GM12801 (cell line): Measurements from ENCODE around the gene ZGRF1.

Source experiments
- CTCF ChIP-seq: IDR thresholded peaks from one replicate; pipeline ENCODE4 v1.5.1; 2011; ENCODE audit warnings: control low read depth; ENCODE audit not compliant: insufficient read length; ENCODE audit errors: extremely low read depth

ZGRF1 gene

DNA sequence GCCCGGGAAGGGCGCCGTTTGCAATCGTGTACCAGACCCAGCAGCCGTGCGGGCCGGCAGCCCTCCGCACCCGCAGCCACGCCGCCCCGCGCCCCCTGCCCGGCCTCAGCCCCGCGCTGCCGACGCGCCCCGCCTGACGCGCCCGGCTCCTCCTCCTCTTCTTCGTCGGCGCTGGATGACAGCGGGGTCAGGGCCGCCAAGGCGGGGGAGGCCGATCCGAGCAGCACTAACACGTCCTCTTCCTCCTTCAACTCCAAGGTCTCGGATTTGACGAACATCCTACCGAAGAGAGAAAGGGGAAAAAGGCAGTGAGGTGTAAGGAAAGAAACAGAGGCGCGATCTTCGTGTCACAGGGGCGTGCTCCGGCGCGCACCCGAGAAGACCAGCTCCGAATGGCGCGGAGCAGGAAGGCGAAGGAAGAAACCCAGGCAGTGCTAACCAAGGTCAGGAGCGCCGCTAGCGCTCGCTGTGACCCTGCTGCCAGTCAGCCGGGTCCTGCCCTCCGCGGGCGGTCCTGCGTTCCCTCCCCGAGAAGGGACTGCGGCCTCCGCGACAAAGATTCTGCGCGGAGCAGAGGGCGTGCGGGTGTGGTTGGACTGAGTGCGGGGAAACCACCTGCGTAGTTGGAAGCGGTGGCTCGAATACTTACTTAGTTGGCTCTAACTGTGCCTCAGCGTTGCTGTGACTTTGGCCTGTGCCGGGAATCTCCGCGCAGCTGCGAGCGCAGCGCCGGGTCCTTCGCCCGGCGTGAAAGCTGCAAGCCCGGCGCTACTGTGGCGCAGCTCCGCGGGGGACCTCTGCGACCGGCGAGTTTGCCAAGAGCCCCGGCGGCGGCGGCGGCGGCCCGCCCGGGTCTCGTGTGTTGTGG is 121.3 kb downstream of the ZGRF1 start:
- TF ChIP-seq CTCF, result no peak

DNA sequence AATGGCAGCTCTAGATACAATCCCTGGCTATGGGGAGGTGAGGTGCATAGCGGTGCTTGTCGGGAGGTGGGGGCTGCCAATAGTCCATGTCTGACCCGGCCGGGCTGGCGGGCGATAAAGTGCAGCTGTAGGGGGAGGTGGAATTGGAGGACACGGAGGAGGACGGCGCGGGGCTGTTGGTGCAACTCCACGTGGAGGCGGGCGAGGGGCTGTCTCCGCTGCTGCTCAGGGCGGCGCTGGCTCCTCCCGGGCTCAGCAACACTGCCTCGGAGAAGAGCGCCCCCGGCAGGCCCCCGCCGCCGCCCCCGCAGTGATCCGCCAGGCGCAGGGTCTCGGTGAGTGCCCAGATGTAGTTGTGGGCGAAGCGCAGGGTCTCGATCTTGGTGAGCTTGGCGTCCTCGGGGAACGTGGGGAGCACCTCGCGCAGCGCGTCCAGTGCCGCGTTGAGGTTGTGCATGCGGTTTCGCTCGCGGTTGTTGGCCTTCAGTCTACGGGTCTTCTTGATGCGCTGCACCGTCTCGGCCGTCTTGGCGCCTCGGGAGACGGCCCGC is 122.0 kb downstream of the ZGRF1 start:
- TF ChIP-seq CTCF, result no peak

DNA sequence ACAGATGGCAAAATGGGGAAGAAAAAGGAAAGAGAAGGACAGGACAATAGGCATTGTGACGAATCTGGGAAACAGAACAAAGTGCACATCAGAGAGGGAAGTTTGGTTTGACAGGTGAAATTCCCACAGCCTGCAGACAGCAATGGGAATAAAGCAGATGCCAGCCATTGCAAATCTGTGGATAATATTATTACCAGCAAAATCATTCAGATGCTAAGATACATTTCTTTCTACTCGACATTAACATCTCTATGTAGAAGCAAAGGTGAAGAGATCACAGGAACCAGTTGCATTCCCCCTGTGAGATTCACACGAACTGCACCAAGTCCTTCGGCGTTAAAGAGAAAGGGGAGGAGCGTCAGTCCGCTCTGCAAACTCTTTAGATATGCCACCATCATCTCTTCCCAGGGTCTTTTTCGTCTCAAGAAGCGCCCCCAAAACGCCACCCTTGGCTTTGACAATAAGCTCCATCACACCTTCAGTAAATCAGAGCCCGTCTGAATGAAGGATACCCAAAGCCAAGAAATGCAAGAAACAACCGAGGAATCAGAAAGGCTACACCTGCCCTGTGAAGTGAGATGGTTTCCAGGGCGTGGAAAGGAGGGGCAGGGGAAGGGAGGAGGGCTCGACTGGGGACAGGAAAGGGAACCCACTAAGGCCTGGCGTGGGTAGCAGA is 122.6 kb downstream of the ZGRF1 start:
- no peak for TF ChIP-seq CTCF

- TF ChIP-seq CTCF, result no peak
Observed at GRCh38 chr4:112511803-112512118, 124.9 kb downstream of the ZGRF1 start.

- TF ChIP-seq CTCF, result no peak
Observed at GRCh38 chr4:112511093-112511802, 125.5 kb downstream of the ZGRF1 start.

- no peak for TF ChIP-seq CTCF
Observed at GRCh38 chr4:112510291-112511092, 126.2 kb downstream of the ZGRF1 start.
